B cell (primary cell): Measurements from ENCODE around the gene MT1M.

Experiments used
- EZH2 ChIP-seq: IDR thresholded peaks from 2 replicates; pipeline ENCODE4 v1.6.1; 2012; ENCODE audit warnings: borderline replicate concordance, low read depth, mild to moderate bottlenecking, moderate library complexity, low read length; ENCODE audit not compliant: insufficient read depth, poor library complexity, severe bottlenecking
- TF ChIP-seq, protein P1 (sequence below): fragments of 200-600 bp; IDR thresholded peaks from one replicate; pipeline ENCODE4 v1.8.0; 2022; ENCODE audit warnings: antibody characterized with exemption, mild to moderate bottlenecking

DNA sequence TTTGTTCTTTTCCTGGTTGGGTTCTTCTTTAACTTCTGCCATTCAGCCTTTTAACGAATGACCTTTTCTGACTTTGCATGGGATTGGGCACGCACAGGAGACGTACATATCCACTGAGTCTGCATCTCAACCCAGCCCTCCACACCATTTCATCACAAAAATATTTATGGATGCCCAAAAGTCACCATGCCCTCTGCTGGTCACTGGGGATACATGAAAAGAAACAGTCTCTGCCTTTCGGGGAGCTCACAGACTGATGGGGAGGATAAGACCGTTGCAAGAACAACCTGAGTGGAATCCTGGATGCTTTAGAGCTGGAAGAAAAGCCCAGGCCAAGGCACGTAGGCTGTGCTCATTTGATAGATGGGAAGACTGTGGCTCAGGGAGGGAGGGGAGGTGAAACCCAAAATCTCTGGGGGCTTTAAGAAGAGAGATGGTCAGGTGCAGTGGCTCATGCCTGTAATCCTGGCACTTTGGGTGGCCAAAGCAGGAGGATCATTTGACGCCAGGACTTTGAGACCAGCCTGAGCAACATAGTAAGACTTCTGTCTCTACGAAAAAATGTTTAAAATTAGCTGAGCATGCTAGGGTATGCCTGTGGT lies 32.0 kb upstream of the MT1M start:
- TF ChIP-seq, protein P1, sequence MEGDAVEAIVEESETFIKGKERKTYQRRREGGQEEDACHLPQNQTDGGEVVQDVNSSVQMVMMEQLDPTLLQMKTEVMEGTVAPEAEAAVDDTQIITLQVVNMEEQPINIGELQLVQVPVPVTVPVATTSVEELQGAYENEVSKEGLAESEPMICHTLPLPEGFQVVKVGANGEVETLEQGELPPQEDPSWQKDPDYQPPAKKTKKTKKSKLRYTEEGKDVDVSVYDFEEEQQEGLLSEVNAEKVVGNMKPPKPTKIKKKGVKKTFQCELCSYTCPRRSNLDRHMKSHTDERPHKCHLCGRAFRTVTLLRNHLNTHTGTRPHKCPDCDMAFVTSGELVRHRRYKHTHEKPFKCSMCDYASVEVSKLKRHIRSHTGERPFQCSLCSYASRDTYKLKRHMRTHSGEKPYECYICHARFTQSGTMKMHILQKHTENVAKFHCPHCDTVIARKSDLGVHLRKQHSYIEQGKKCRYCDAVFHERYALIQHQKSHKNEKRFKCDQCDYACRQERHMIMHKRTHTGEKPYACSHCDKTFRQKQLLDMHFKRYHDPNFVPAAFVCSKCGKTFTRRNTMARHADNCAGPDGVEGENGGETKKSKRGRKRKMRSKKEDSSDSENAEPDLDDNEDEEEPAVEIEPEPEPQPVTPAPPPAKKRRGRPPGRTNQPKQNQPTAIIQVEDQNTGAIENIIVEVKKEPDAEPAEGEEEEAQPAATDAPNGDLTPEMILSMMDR: peak; percentile 62
- no peak for TF ChIP-seq EZH2
